DND-41 (cell line): ENCODE results near the gene PES1.
"Not testable (repeated sequence)": the region's sequence is repeated elsewhere in the genome, so short reads cannot be mapped to it uniquely, and the experiment has no call there.

Source experiments
- ATAC-seq: fragments of 200-7000 bp; cut with Tn5 transposase; 3 replicates; pipeline ENCODE4 v1.9.1; 2021; ENCODE audit warnings: low read depth; ENCODE audit not compliant: insufficient read depth
- DNase-seq: peaks from one replicate; pipeline ENCODE4 v3.0.0-alpha.2; 2020
- H2AFZ ChIP-seq: 2 replicates; pipeline ENCODE4 v1.6.0; 2012; ENCODE audit warnings: low read depth, low read length
- H3K27ac ChIP-seq: 2 replicates; pipeline ENCODE4 v1.5.1; 2012; ENCODE audit warnings: low read length, inconsistent platforms
- H3K27me3 ChIP-seq: fragments of 200-600 bp; sonication (generic); 2 replicates; pipeline ENCODE4 v1.6.0; 2012; ENCODE audit warnings: low read length, mild to moderate bottlenecking, inconsistent platforms; ENCODE audit not compliant: insufficient read depth, poor library complexity
- H3K36me3 ChIP-seq: 2 replicates; pipeline ENCODE4 v1.5.1; 2012; ENCODE audit warnings: low read length, inconsistent platforms; ENCODE audit not compliant: insufficient read depth
- H3K4me1 ChIP-seq: 2 replicates; pipeline ENCODE4 v1.5.1; 2012; ENCODE audit warnings: mild to moderate bottlenecking, low read length; ENCODE audit not compliant: insufficient read depth
- H3K4me2 ChIP-seq: 2 replicates; pipeline ENCODE4 v1.6.0; 2012; ENCODE audit warnings: mild to moderate bottlenecking, moderate library complexity, low read length, inconsistent platforms; ENCODE audit not compliant: insufficient read depth
- H3K4me3 ChIP-seq, 2 experiments: fragments of 200-600 bp in 1 of 2; shearing (Covaris generic) in 1 of 2; 2 replicates each; pipeline ENCODE4 v1.5.1; 2012 to 2016; ENCODE audit warnings: inconsistent platforms in 2 of 2, low read length in 2 of 2, mild to moderate bottlenecking in 2 of 2, low read depth in 1 of 2, moderate library complexity in 1 of 2
- H3K79me2 ChIP-seq: 2 replicates; pipeline ENCODE4 v1.6.0; 2012; ENCODE audit warnings: low read length, inconsistent platforms; ENCODE audit not compliant: insufficient read depth
- H3K9ac ChIP-seq: 2 replicates; pipeline ENCODE4 v1.6.0; 2012; ENCODE audit warnings: low read depth, mild to moderate bottlenecking, inconsistent platforms, low read length, moderate library complexity
- H3K9me3 ChIP-seq: 2 replicates; pipeline ENCODE4 v1.5.1; 2012; ENCODE audit warnings: low read length, moderate library complexity, mild to moderate bottlenecking, inconsistent platforms; ENCODE audit not compliant: insufficient read depth, severe bottlenecking
- H4K20me1 ChIP-seq: 2 replicates; pipeline ENCODE4 v1.6.0; 2012; ENCODE audit warnings: low read length; ENCODE audit not compliant: insufficient read depth
- CTCF ChIP-seq: IDR thresholded peaks from 2 replicates; pipeline ENCODE4 v1.5.1; 2012; ENCODE audit warnings: borderline replicate concordance, low read length, moderate library complexity, mild to moderate bottlenecking; ENCODE audit not compliant: poor library complexity, severe bottlenecking; ENCODE audit errors: extremely low read depth
- EZH2 ChIP-seq: IDR thresholded peaks from 3 replicates; pipeline ENCODE4 v1.6.1; 2012; ENCODE audit warnings: borderline replicate concordance, low read depth, mild to moderate bottlenecking, moderate library complexity, low read length, inconsistent platforms; ENCODE audit not compliant: severe bottlenecking

PES1 gene

GRCh38 chr22:30626413-30626812, 34.7 kb upstream of the PES1 start:
- Histone ChIP-seq H3K4me2 (no peak overlapping the region), H3K79me2 (no peaks in the 10 kb centered on the region), H3K4me3 (no peak overlapping the region), H3K27me3 (no peaks in the 10 kb centered on the region), H3K9ac (no peak overlapping the region), H2AFZ (no peak overlapping the region), H4K20me1 (no peaks in the 10 kb centered on the region), H3K36me3 (no peaks in the 10 kb centered on the region), H3K4me1 (no peaks in the 10 kb centered on the region), H3K9me3 (no peaks in the 10 kb centered on the region), H3K27ac (no peak overlapping the region)
- no peak for ATAC-seq
- no peak for DNase-seq
- TF ChIP-seq EZH2 (no peak), CTCF (no peak)

- H2AFZ ChIP-seq, H3K4me2 ChIP-seq, H3K4me1 ChIP-seq, H3K27ac ChIP-seq, H3K27me3 ChIP-seq, DNase-seq, H3K36me3 ChIP-seq, H3K9me3 ChIP-seq, H3K79me2 ChIP-seq, H3K9ac ChIP-seq, H4K20me1 ChIP-seq, ATAC-seq, H3K4me3 ChIP-seq: not testable (repeated sequence)
Observed at GRCh38 chr22:30619909-30620308, 28.2 kb upstream of the PES1 start.

- H3K9ac ChIP-seq, result no peak overlapping the region
- no peak overlapping the region for H3K27ac ChIP-seq
- H3K4me1 ChIP-seq, result no peaks in the 10 kb centered on the region
- no peak overlapping the region for H3K4me2 ChIP-seq
- DNase-seq, result no peak
- H3K79me2 ChIP-seq, result no peaks in the 10 kb centered on the region
- TF ChIP-seq CTCF, result no peak
- no peak for TF ChIP-seq EZH2
- no peaks in the 10 kb centered on the region for H3K36me3 ChIP-seq
- ATAC-seq, result no peak
- H3K4me3 ChIP-seq, result no peak overlapping the region
- H3K9me3 ChIP-seq, result no peaks in the 10 kb centered on the region
- H3K27me3 ChIP-seq, result no peaks in the 10 kb centered on the region
- H2AFZ ChIP-seq, result no peak overlapping the region
- H4K20me1 ChIP-seq, result no peaks in the 10 kb centered on the region
Observed at GRCh38 chr22:30617819-30618218, 26.1 kb upstream of the PES1 start.

- Histone ChIP-seq H3K79me2 (no peaks in the 10 kb centered on the region), H3K4me2 (no peak overlapping the region), H3K4me3 (no peak overlapping the region), H3K9me3 (no peaks in the 10 kb centered on the region), H3K27ac (no peak overlapping the region), H3K4me1 (no peaks in the 10 kb centered on the region), H2AFZ (no peak overlapping the region), H3K27me3 (peaks cover 2% of the 10 kb centered on the region), H3K9ac (no peak overlapping the region), H3K36me3 (no peaks in the 10 kb centered on the region), H4K20me1 (no peaks in the 10 kb centered on the region)
- DNase-seq, result no peak
- no peak for TF ChIP-seq CTCF
- no peak for TF ChIP-seq EZH2
- ATAC-seq, result no peak
Observed at GRCh38 chr22:30615543-30615954, 23.8 kb upstream of the PES1 start.
